K562 (cell line): ENCODE measurements around the gene ZNF513. TPM values are rescaled to one million over a fixed set of nuclear protein-coding genes. Genes with fewer than 3 reads are reported as not detected.

Experiments
- ASH1L ChIP-seq: fragments of 450-650 bp; IDR thresholded peaks from 2 replicates; pipeline ENCODE4 v1.6.1; 2018; ENCODE audit warnings: borderline replicate concordance, mild to moderate bottlenecking, low read depth; ENCODE audit not compliant: partially characterized antibody
- ESRRA ChIP-seq: fragments of 450-650 bp; IDR thresholded peaks from 2 replicates; pipeline ENCODE4 v1.6.1; 2014; ENCODE audit warnings: low read depth, mild to moderate bottlenecking, moderate library complexity, borderline replicate concordance
- HCFC1 ChIP-seq: IDR thresholded peaks from 2 replicates; pipeline ENCODE4 v1.6.1; 2012; ENCODE audit warnings: low read depth, low read length, improper control_type of control experiment
- HNRNPL ChIP-seq: fragments of 200-400 bp; formaldehyde crosslinking; IDR thresholded peaks from 2 replicates; pipeline ENCODE4 v1.6.1; 2017; ENCODE audit warnings: low read depth, mild to moderate bottlenecking, low read length
- PRDM10 ChIP-seq: fragments of 450-650 bp; IDR thresholded peaks from 2 replicates; pipeline ENCODE4 v1.6.1; 2018; ENCODE audit not compliant: partially characterized antibody
- SMARCE1 ChIP-seq: fragments of 450-650 bp; IDR thresholded peaks from 2 replicates; pipeline ENCODE4 v1.7.1; 2016; ENCODE audit warnings: mild to moderate bottlenecking
- TFAM ChIP-seq: fragments of 250-450 bp; sonication (Bioruptor Pico); conservative IDR thresholded peaks from 2 replicates; pipeline ENCODE4 v1.5.0; 2021; ENCODE audit warnings: mild to moderate bottlenecking, moderate library complexity
- UBTF ChIP-seq, 2 experiments: IDR thresholded peaks; 2 replicates each; pipeline ENCODE4 v1.6.1; 2012; ENCODE audit warnings: improper control_type of control experiment in 2 of 2, low read depth in 2 of 2, low read length in 2 of 2, borderline replicate concordance in 1 of 2
- ZNF274 ChIP-seq: IDR thresholded peaks from 2 replicates; pipeline ENCODE4 v1.6.1; 2011; ENCODE audit warnings: low read depth, mild to moderate bottlenecking, low read length, moderate library complexity, borderline replicate concordance
- ZNF449 ChIP-seq: fragments of 250-450 bp; sonication (Bioruptor Pico); IDR thresholded peaks from 2 replicates; pipeline ENCODE4 v1.8.0; 2022; ENCODE audit warnings: moderate library complexity, mild to moderate bottlenecking, inconsistent platforms
- polyA plus RNA-seq, 8 experiments: library from polyadenylated mRNA; depleted of rRNA in 4 of 8; stranded (reverse) in 5 of 8; unstranded in 3 of 8; fragments of >200 nt; fragmentation: Nextera tagmentation in 2 of 8; fragmentation: Illumina TruSeq in 1 of 8; extraction: Ambion mirVana in 2 of 8; extraction: Trizol in 1 of 8; gene quantifications; 2 replicates each; pipeline versions ENCODE4 v1.2.1 to v1.2.3, GENCODE V29; 2011 to 2014; ENCODE audit warnings: inconsistent platforms in 1 of 8, missing spikeins in 1 of 8
- total RNA-seq, 7 experiments: library from RNA; depleted of rRNA in 6 of 7; stranded (reverse); fragments of >200 nt in 6 of 7; fragmentation: Illumina TruSeq in 2 of 7; extraction: Trizol in 2 of 7; gene quantifications; 2 replicates each; pipeline versions ENCODE4 v1.2.1 to v1.2.3, GENCODE V29; 2011 to 2021; ENCODE audit warnings: low replicate concordance in 1 of 7
- TF ChIP-seq, protein P1 (sequence below): fragments of 250-450 bp; sonication (Bioruptor Pico); IDR thresholded peaks from 2 replicates; pipeline ENCODE4 v1.4.0; 2020; ENCODE audit warnings: mild to moderate bottlenecking, moderate library complexity

The ZNF513 gene
- total and polyA plus RNA-seq, 9 of the 15 experiments (the other 6 are each of a cell fraction or from before 2014, with no cell fraction given), result 0.04 to 13.6 (median 4.4) TPM

GRCh38 chr2:27370026-27370815 is 10.3 kb downstream of the ZNF513 start, which contains the start of the genes EIF2B4 and SNX17 (continued):
- peak; percentile 72; the same call in 1 of the 2 replicates for TF ChIP-seq HNRNPL
- peak; percentile 100 for TF ChIP-seq HCFC1
- no peak for TF ChIP-seq TFAM (CRISPR knock-in tag)
- TF ChIP-seq SMARCE1, result no peak
- peak; percentile 46 to 89; a peak in 2 of 4 replicates for TF ChIP-seq UBTF (IDR thresholded peaks at IDR 0.05; ENCODE audit: borderline replicate concordance in 1 of 2, low read depth in 2 of 2, low read length in 2 of 2)
- TF ChIP-seq ZNF274, result peak; percentile 37; the same call in 1 of the 2 replicates
- no peak for TF ChIP-seq ZNF449 (CRISPR knock-in tag)
- TF ChIP-seq ASH1L, result no peak
- TF ChIP-seq, protein P1, sequence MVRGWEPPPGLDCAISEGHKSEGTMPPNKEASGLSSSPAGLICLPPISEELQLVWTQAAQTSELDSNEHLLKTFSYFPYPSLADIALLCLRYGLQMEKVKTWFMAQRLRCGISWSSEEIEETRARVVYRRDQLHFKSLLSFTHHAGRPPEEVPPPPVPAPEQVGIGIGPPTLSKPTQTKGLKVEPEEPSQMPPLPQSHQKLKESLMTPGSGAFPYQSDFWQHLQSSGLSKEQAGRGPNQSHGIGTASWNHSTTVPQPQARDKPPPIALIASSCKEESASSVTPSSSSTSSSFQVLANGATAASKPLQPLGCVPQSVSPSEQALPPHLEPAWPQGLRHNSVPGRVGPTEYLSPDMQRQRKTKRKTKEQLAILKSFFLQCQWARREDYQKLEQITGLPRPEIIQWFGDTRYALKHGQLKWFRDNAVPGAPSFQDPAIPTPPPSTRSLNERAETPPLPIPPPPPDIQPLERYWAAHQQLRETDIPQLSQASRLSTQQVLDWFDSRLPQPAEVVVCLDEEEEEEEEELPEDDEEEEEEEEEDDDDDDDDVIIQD (CRISPR knock-in tag), result no peak
- TF ChIP-seq ESRRA, result peak; percentile 87
- TF ChIP-seq PRDM10, result peak; percentile 52
